K562 (cell line): ENCODE results near the gene MOCOS.

Experiments
- HDAC2 ChIP-seq: fragments of 450-650 bp; IDR thresholded peaks from 2 replicates; pipeline ENCODE4 v1.6.1; 2016; ENCODE audit warnings: mild to moderate bottlenecking
- HDAC6 ChIP-seq: IDR thresholded peaks from 2 replicates; pipeline ENCODE4 v1.6.1; 2012; ENCODE audit warnings: low read depth, mild to moderate bottlenecking, control low read depth, inconsistent platforms, low read length, moderate library complexity
- MXI1 ChIP-seq: IDR thresholded peaks from 2 replicates; pipeline ENCODE4 v1.6.1; 2011; ENCODE audit warnings: low read depth, mild to moderate bottlenecking, improper control_type of control experiment, low read length
- MYC ChIP-seq, 2 experiments: fragments of 250-450 bp in 1 of 2; sonication (Bioruptor Pico) in 1 of 2; IDR thresholded peaks; 2 replicates each; pipeline versions ENCODE4 v1.5.1 to v1.6.1; 2012 to 2021; ENCODE audit warnings: low read depth in 2 of 2, borderline replicate concordance in 1 of 2, improper control_type of control experiment in 1 of 2, low read length in 1 of 2, mild to moderate bottlenecking in 1 of 2, moderate library complexity in 1 of 2
- ZC3H11A ChIP-seq: IDR thresholded peaks from 2 replicates; pipeline ENCODE4 v1.6.1; 2012; ENCODE audit warnings: low read depth, low read length, improper control_type of control experiment
- ZNF121 ChIP-seq: sonication (generic); formaldehyde crosslinking; conservative IDR thresholded peaks from 2 replicates; pipeline ENCODE4 v1.8.0; 2022; ENCODE audit warnings: missing genetic modification reagents
- TF ChIP-seq, protein P1 (sequence below), 3 experiments: IDR thresholded peaks in 2 of 3; conservative IDR thresholded peaks in 1 of 3; 2 replicates each; pipeline ENCODE4 v1.5.1; 2011 to 2012; ENCODE audit warnings: low read length in 3 of 3, mild to moderate bottlenecking in 3 of 3, control low read depth in 2 of 3, improper control_type of control experiment in 1 of 3, inconsistent platforms in 1 of 3, low read depth in 1 of 3, mixed read lengths in 1 of 3, moderate library complexity in 1 of 3; ENCODE audit not compliant: insufficient read depth in 2 of 3
- TF ChIP-seq, protein P2 (sequence below): sonication (generic); formaldehyde crosslinking; IDR thresholded peaks from 2 replicates; pipeline ENCODE4 v1.8.0; 2023; ENCODE audit warnings: missing genetic modification reagents, mild to moderate bottlenecking, borderline replicate concordance
- TF ChIP-seq, protein P3 (sequence below): fragments of 250-450 bp; sonication (Bioruptor Pico); IDR thresholded peaks from 2 replicates; pipeline ENCODE4 v1.8.0; 2022; ENCODE audit warnings: moderate library complexity, mild to moderate bottlenecking, inconsistent platforms

DNA sequence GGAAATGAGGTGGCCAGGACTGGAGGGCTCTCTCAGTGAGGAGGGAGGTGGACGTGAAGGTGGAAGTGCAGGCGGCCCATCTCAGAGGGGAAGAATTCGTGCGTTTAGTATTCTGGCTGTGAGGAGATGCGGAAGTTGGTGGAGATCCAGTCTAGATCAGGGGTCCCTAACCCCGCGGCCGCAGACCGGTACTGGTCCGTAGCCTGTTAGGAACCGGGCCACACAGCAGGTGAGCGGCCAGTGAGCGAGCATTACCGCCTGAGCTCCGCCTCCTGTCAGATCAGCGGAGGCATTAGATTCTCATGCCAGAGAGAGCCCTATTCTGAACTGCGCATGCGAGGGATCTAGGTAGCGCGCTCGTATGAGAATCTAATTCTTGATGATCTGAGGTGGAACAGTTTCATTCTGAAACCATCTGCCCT lies 108.6 kb downstream of the MOCOS start:
- TF ChIP-seq MXI1, result no peak
- TF ChIP-seq, protein P1, sequence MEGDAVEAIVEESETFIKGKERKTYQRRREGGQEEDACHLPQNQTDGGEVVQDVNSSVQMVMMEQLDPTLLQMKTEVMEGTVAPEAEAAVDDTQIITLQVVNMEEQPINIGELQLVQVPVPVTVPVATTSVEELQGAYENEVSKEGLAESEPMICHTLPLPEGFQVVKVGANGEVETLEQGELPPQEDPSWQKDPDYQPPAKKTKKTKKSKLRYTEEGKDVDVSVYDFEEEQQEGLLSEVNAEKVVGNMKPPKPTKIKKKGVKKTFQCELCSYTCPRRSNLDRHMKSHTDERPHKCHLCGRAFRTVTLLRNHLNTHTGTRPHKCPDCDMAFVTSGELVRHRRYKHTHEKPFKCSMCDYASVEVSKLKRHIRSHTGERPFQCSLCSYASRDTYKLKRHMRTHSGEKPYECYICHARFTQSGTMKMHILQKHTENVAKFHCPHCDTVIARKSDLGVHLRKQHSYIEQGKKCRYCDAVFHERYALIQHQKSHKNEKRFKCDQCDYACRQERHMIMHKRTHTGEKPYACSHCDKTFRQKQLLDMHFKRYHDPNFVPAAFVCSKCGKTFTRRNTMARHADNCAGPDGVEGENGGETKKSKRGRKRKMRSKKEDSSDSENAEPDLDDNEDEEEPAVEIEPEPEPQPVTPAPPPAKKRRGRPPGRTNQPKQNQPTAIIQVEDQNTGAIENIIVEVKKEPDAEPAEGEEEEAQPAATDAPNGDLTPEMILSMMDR (IDR thresholded peaks at IDR 0.05 in 2 of 3, conservative IDR thresholded peaks at IDR 0.05 in 1 of 3; ENCODE audit: insufficient read depth in 2 of 3, low read depth in 1 of 3, low read length in 3 of 3), result no peak
- TF ChIP-seq HDAC6, result no peak
- TF ChIP-seq, protein P2, sequence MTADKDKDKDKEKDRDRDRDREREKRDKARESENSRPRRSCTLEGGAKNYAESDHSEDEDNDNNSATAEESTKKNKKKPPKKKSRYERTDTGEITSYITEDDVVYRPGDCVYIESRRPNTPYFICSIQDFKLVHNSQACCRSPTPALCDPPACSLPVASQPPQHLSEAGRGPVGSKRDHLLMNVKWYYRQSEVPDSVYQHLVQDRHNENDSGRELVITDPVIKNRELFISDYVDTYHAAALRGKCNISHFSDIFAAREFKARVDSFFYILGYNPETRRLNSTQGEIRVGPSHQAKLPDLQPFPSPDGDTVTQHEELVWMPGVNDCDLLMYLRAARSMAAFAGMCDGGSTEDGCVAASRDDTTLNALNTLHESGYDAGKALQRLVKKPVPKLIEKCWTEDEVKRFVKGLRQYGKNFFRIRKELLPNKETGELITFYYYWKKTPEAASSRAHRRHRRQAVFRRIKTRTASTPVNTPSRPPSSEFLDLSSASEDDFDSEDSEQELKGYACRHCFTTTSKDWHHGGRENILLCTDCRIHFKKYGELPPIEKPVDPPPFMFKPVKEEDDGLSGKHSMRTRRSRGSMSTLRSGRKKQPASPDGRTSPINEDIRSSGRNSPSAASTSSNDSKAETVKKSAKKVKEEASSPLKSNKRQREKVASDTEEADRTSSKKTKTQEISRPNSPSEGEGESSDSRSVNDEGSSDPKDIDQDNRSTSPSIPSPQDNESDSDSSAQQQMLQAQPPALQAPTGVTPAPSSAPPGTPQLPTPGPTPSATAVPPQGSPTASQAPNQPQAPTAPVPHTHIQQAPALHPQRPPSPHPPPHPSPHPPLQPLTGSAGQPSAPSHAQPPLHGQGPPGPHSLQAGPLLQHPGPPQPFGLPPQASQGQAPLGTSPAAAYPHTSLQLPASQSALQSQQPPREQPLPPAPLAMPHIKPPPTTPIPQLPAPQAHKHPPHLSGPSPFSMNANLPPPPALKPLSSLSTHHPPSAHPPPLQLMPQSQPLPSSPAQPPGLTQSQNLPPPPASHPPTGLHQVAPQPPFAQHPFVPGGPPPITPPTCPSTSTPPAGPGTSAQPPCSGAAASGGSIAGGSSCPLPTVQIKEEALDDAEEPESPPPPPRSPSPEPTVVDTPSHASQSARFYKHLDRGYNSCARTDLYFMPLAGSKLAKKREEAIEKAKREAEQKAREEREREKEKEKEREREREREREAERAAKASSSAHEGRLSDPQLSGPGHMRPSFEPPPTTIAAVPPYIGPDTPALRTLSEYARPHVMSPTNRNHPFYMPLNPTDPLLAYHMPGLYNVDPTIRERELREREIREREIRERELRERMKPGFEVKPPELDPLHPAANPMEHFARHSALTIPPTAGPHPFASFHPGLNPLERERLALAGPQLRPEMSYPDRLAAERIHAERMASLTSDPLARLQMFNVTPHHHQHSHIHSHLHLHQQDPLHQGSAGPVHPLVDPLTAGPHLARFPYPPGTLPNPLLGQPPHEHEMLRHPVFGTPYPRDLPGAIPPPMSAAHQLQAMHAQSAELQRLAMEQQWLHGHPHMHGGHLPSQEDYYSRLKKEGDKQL (CRISPR knock-in tag), result no peak
- TF ChIP-seq, protein P3, sequence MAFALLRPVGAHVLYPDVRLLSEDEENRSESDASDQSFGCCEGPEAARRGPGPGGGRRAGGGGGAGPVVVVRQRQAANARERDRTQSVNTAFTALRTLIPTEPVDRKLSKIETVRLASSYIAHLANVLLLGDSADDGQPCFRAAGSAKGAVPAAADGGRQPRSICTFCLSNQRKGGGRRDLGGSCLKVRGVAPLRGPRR, result no peak
- no peak for TF ChIP-seq ZNF121 (CRISPR knock-in tag)
- no peak for TF ChIP-seq ZC3H11A
- no peak for TF ChIP-seq MYC (IDR thresholded peaks at IDR 0.05; ENCODE audit: low read depth, low read length)
- TF ChIP-seq MYC (CRISPR knock-in tag; IDR thresholded peaks at IDR 0.05; ENCODE audit: borderline replicate concordance, low read depth), result no peak
- no peak for TF ChIP-seq HDAC2
